Neural progenitor cell (in vitro differentiated cells): ENCODE results near the gene UNK.
"Not testable (repeated sequence)": the region's sequence is repeated elsewhere in the genome, so short reads cannot be mapped to it uniquely, and the experiment has no call there.

Experiments used
- CTCF ChIP-seq: fragments of 200-600 bp; sonication (generic); IDR thresholded peaks from 2 replicates; pipeline ENCODE4 v1.5.1; 2017; ENCODE audit warnings: antibody characterized with exemption, mild to moderate bottlenecking
- EZH2 ChIP-seq: fragments of 200-600 bp; sonication (generic); IDR thresholded peaks from 2 replicates; pipeline ENCODE4 v1.6.1; 2017; ENCODE audit warnings: antibody characterized with exemption, mild to moderate bottlenecking, moderate library complexity
- EZH2phosphoT487 ChIP-seq: fragments of 200-600 bp; sonication (generic); IDR thresholded peaks from 2 replicates; pipeline ENCODE4 v1.6.1; 2017; ENCODE audit warnings: antibody characterized with exemption

- not testable (repeated sequence) for TF ChIP-seq CTCF, EZH2, EZH2phosphoT487
These were observed 84.2 kb downstream of the UNK start for GRCh38 chr17:75868730-75869281.
